Measurements from ENCODE around the gene CNTNAP2. TPM values are rescaled to one million over a fixed set of nuclear protein-coding genes. Genes with fewer than 3 reads are reported as not detected.

The CNTNAP2 gene
- total and polyA plus RNA-seq, 2 donors (not counting 1 experiment from before 2014, with no cell fraction given), result not detected

- H3K4me1 ChIP-seq (ENCODE audit: control insufficient read depth, extremely low read depth, insufficient read depth, low read length), result no peaks in the 10 kb centered on the region
- H3K4me3 ChIP-seq (replicated peaks in 1 of 4; ENCODE audit: control extremely low read depth in 1 of 4, insufficient read depth in 1 of 4, low read depth in 3 of 4, low read length in 4 of 4), result no peak overlapping the region
- no peaks in the 10 kb centered on the region for H3K79me2 ChIP-seq (ENCODE audit: control insufficient read depth, insufficient read depth, low read length)
- no peaks in the 10 kb centered on the region for H3K36me3 ChIP-seq (ENCODE audit: control insufficient read depth, insufficient read depth, low read length)
- H3K9ac ChIP-seq (ENCODE audit: insufficient read depth, low read length), result no peak overlapping the region
- H3K27me3 ChIP-seq (ENCODE audit: control insufficient read depth, insufficient read depth, low read length), result no peaks in the 10 kb centered on the region
- no peak overlapping the region for H2AFZ ChIP-seq (ENCODE audit: low read length)
- no peaks in the 10 kb centered on the region for H4K20me1 ChIP-seq (ENCODE audit: control insufficient read depth, extremely low read depth, insufficient read depth, low read length)
- H3K4me2 ChIP-seq (ENCODE audit: extremely low read depth, insufficient read depth, low read length), result no peak overlapping the region
- H3K9me3 ChIP-seq (ENCODE audit: control insufficient read depth, insufficient read depth, low read depth, low read length), result no peaks in the 10 kb centered on the region
- H3K27ac ChIP-seq (ENCODE audit: insufficient read depth, low read length), result no peak overlapping the region
- DNase-seq (ENCODE audit: low read depth in 2 of 2), result no peak
- no peak for TF ChIP-seq CTCF (conservative IDR thresholded peaks at IDR 0.05 in 1 of 2, IDR thresholded peaks at IDR 0.05 in 1 of 2; ENCODE audit: low read depth in 1 of 2, low read length in 2 of 2)
These were observed 2075.9 kb downstream of the CNTNAP2 start for GRCh38 chr7:148192491-148192890.

- Histone ChIP-seq H3K79me2 (ENCODE audit: control insufficient read depth, insufficient read depth, low read length) (no peaks in the 10 kb centered on the region), H4K20me1 (ENCODE audit: control insufficient read depth, extremely low read depth, insufficient read depth, low read length) (no peaks in the 10 kb centered on the region), H3K4me3 (replicated peaks in 1 of 4; ENCODE audit: control extremely low read depth in 1 of 4, insufficient read depth in 1 of 4, low read depth in 3 of 4, low read length in 4 of 4) (no peak overlapping the region), H3K9ac (ENCODE audit: insufficient read depth, low read length) (no peak overlapping the region), H3K27me3 (ENCODE audit: control insufficient read depth, insufficient read depth, low read length) (no peaks in the 10 kb centered on the region), H3K27ac (ENCODE audit: insufficient read depth, low read length) (no peak overlapping the region), H2AFZ (ENCODE audit: low read length) (no peak overlapping the region), H3K4me2 (ENCODE audit: extremely low read depth, insufficient read depth, low read length) (no peak overlapping the region), H3K36me3 (ENCODE audit: control insufficient read depth, insufficient read depth, low read length) (no peaks in the 10 kb centered on the region), H3K4me1 (ENCODE audit: control insufficient read depth, extremely low read depth, insufficient read depth, low read length) (no peaks in the 10 kb centered on the region), H3K9me3 (ENCODE audit: control insufficient read depth, insufficient read depth, low read depth, low read length) (no peaks in the 10 kb centered on the region)
- TF ChIP-seq CTCF (conservative IDR thresholded peaks at IDR 0.05 in 1 of 2, IDR thresholded peaks at IDR 0.05 in 1 of 2; ENCODE audit: low read depth in 1 of 2, low read length in 2 of 2) (no peak), EZH2 (IDR thresholded peaks at IDR 0.05; ENCODE audit: low read length, missing control alignments) (no peak)
- DNase-seq (ENCODE audit: low read depth in 2 of 2), result no peak
These were observed 2085.4 kb downstream of the CNTNAP2 start for GRCh38 chr7:148201992-148202391.

GRCh38 chr7:148204639-148205304 lies 2088.2 kb downstream of the CNTNAP2 start:
- H3K4me3 ChIP-seq (replicated peaks in 1 of 4; ENCODE audit: control extremely low read depth in 1 of 4, insufficient read depth in 1 of 4, low read depth in 3 of 4, low read length in 4 of 4), result no peak overlapping the region
- no peak for DNase-seq (ENCODE audit: low read depth in 2 of 2)
- no peaks in the 10 kb centered on the region for H4K20me1 ChIP-seq (ENCODE audit: control insufficient read depth, extremely low read depth, insufficient read depth, low read length)
- H3K9ac ChIP-seq (ENCODE audit: insufficient read depth, low read length), result no peak overlapping the region
- H3K9me3 ChIP-seq (ENCODE audit: control insufficient read depth, insufficient read depth, low read depth, low read length), result no peaks in the 10 kb centered on the region
- H3K79me2 ChIP-seq (ENCODE audit: control insufficient read depth, insufficient read depth, low read length), result no peaks in the 10 kb centered on the region
- no peaks in the 10 kb centered on the region for H3K27me3 ChIP-seq (ENCODE audit: control insufficient read depth, insufficient read depth, low read length)
- no peak overlapping the region for H3K27ac ChIP-seq (ENCODE audit: insufficient read depth, low read length)
- TF ChIP-seq CTCF (conservative IDR thresholded peaks at IDR 0.05 in 1 of 2, IDR thresholded peaks at IDR 0.05 in 1 of 2; ENCODE audit: low read depth in 1 of 2, low read length in 2 of 2), result no peak
- no peak for TF ChIP-seq EZH2 (IDR thresholded peaks at IDR 0.05; ENCODE audit: low read length, missing control alignments)
- no peaks in the 10 kb centered on the region for H3K36me3 ChIP-seq (ENCODE audit: control insufficient read depth, insufficient read depth, low read length)
- no peak overlapping the region for H2AFZ ChIP-seq (ENCODE audit: low read length)
- H3K4me1 ChIP-seq (ENCODE audit: control insufficient read depth, extremely low read depth, insufficient read depth, low read length), result no peaks in the 10 kb centered on the region
- no peak overlapping the region for H3K4me2 ChIP-seq (ENCODE audit: extremely low read depth, insufficient read depth, low read length)

All from fibroblast of lung (primary cell).